H1 (cell line): Measurements from ENCODE around the gene PDE8A. TPM values are rescaled to one million over a fixed set of nuclear protein-coding genes. Genes with fewer than 3 reads are reported as not detected.

Experiments used
- ASH2L ChIP-seq: fragments of 200-600, 300-600 bp; sonication (generic); IDR thresholded peaks from one replicate; pipeline ENCODE4 v1.7.1; 2017; ENCODE audit warnings: low read length
- EP300 ChIP-seq, 2 experiments: IDR thresholded peaks; 1 replicate in 1 of 2; 2 replicates in 1 of 2; pipeline ENCODE4 v1.6.1; 2011 to 2012; ENCODE audit warnings: low read depth in 2 of 2, low read length in 2 of 2, mild to moderate bottlenecking in 2 of 2, borderline replicate concordance in 1 of 2, inconsistent platforms in 1 of 2, moderate library complexity in 1 of 2
- RAD21 ChIP-seq, 2 experiments: IDR thresholded peaks in 1 of 2; conservative IDR thresholded peaks in 1 of 2; 2 replicates each; pipeline ENCODE4 v1.6.1; 2011; ENCODE audit warnings: low read depth in 2 of 2, low read length in 2 of 2, improper control_type of control experiment in 1 of 2, inconsistent platforms in 1 of 2, mild to moderate bottlenecking in 1 of 2, moderate library complexity in 1 of 2
- SRF ChIP-seq: IDR thresholded peaks from 2 replicates; pipeline ENCODE4 v1.6.1; 2011; ENCODE audit warnings: mild to moderate bottlenecking, low read depth, low read length, moderate library complexity
- polyA plus RNA-seq, 7 experiments: library from polyadenylated mRNA; depleted of rRNA in 3 of 7; stranded (reverse) in 5 of 7; unstranded in 2 of 7; fragments of >200 nt in 5 of 7; fragments of 200-250 nt in 2 of 7; gene quantifications; 1 replicate in 5 of 7; 2 replicates in 1 of 7; 4 replicates in 1 of 7; pipeline versions ENCODE4 v1.2.1 to v1.2.3, GENCODE V29; 2011 to 2013; ENCODE audit warnings: missing spikeins in 2 of 7, mixed read lengths in 2 of 7
- total RNA-seq: library from RNA; stranded (reverse); fragmentation: NEBNext Ultra II Directional; extraction: Animal tissue kit (Norgen Biotek cat#: 25700); gene quantifications from 2 replicates; pipeline ENCODE4 v1.2.1, GENCODE V29; 2021

The PDE8A gene
- total and polyA plus RNA-seq, 2 of the 8 experiments (the other 6 are each of a cell fraction or from before 2014, with no cell fraction given), result 6.9 to 7.8 TPM

DNA sequence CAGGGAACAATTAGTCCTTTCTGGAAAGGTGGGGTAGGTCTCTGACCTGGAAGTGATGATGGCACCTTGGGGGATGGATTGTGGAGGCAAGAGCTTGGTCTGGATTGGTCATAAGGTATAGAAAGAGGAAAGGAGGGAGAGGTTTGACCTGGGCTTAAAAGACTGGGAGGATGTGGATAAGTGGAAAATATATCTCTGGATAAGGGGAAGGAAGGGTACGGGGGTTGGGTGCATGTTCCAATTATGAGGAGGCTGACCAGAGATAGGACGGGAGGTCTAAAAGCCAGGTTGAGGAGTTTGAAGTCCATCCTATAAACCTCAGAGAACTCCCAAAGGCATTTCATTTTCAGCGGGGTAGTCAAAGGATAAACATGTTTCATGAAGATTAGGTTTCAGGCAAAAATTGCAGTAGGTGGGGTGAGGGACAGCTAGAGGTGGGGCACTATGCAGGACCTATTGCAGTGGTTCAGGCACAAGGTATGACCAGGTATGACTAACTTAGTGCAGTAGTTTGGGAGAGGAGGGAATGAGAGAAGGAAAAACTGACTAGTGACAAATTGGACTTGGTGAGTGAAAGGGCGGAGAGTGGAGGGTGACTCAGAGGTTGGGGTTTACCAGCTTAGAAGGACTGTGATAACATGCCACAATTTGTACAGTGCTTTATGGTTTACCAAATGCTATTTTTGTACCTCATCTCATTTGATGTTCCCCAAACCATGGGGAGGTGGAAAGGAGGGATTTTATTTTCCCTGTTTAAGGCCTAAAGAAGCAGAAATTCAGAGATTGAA, 10.7 kb downstream of the PDE8A start (continued):
- TF ChIP-seq SRF (no peak), ASH2L (no peak), EP300 (IDR thresholded peaks at IDR 0.05; ENCODE audit: borderline replicate concordance in 1 of 2, low read depth in 2 of 2, low read length in 2 of 2) (no peak), RAD21 (IDR thresholded peaks at IDR 0.05 in 1 of 2, conservative IDR thresholded peaks at IDR 0.05 in 1 of 2; ENCODE audit: low read depth in 2 of 2, low read length in 2 of 2) (no peak)
- TF ChIP-seq, all 59 proteins: peak for 0
